Glutamatergic neuron (in vitro differentiated cells): ENCODE results near the gene GFRA3. TPM values are rescaled to one million over a fixed set of nuclear protein-coding genes. Genes with fewer than 3 reads are reported as not detected.

Source experiments
- DNase-seq: peaks from one replicate; pipeline ENCODE4 v3.0.0; 2022
- H3K27ac Mint-ChIP-seq: one replicate; pipeline ENCODE4 v1.8.0; 2020; ENCODE audit warnings: mild to moderate bottlenecking, mixed read lengths, inconsistent platforms; ENCODE audit not compliant: unreplicated experiment
- H3K27me3 Mint-ChIP-seq: one replicate; pipeline ENCODE4 v1.8.0; 2020; ENCODE audit warnings: mild to moderate bottlenecking, moderate library complexity, mixed read lengths, inconsistent platforms; ENCODE audit not compliant: unreplicated experiment
- H3K36me3 Mint-ChIP-seq: one replicate; pipeline ENCODE4 v1.8.0; 2020; ENCODE audit warnings: mild to moderate bottlenecking, mixed read lengths, inconsistent platforms; ENCODE audit not compliant: unreplicated experiment
- H3K4me1 Mint-ChIP-seq: one replicate; pipeline ENCODE4 v1.8.0; 2020; ENCODE audit warnings: mild to moderate bottlenecking, low read depth, mixed read lengths, inconsistent platforms; ENCODE audit not compliant: unreplicated experiment
- H3K4me3 Mint-ChIP-seq: one replicate; pipeline ENCODE4 v1.8.0; 2020; ENCODE audit warnings: mild to moderate bottlenecking, mixed read lengths, inconsistent platforms; ENCODE audit not compliant: unreplicated experiment
- H3K9me3 Mint-ChIP-seq: one replicate; pipeline ENCODE4 v1.8.0; 2020; ENCODE audit warnings: mild to moderate bottlenecking, moderate library complexity, mixed read lengths, inconsistent platforms; ENCODE audit not compliant: unreplicated experiment
- CTCF ChIP-seq: fragments of 200-600 bp; sonication (generic); IDR thresholded peaks from one replicate; pipeline ENCODE4 v1.5.0; 2021; ENCODE audit not compliant: partially characterized antibody, unreplicated experiment
- total RNA-seq: library from RNA; stranded (reverse); fragmentation: NEBNext Ultra II Directional; extraction: Animal tissue kit (Norgen Biotek cat#: 25700); gene quantifications from one replicate; pipeline ENCODE4 v1.2.1, GENCODE V29; 2021; ENCODE audit not compliant: unreplicated experiment

Gene GFRA3
- total RNA-seq, 1 donor from 2014 or later, result 1.1 TPM

- no peak for TF ChIP-seq CTCF
- Mint-ChIP-seq H3K36me3 (no peaks in the 10 kb centered on the region), H3K4me1 (peaks cover 29% of the 10 kb centered on the region), H3K4me3 (no peak overlapping the region), H3K27ac (peak overlapping the region; percentile 62), H3K9me3 (peaks cover 1% of the 10 kb centered on the region), H3K27me3 (peaks cover 10% of the 10 kb centered on the region)
- DNase-seq, result no peak
Observed at GRCh38 chr5:138243794-138244193, 30.6 kb downstream of the GFRA3 start.

GRCh38 chr5:138241688-138242571 is 32.5 kb downstream of the GFRA3 start:
- Mint-ChIP-seq H3K9me3 (peaks cover 1% of the 10 kb centered on the region), H3K36me3 (no peaks in the 10 kb centered on the region), H3K27me3 (peaks cover 10% of the 10 kb centered on the region), H3K4me3 (peak overlapping the region; percentile 67), H3K27ac (no peak overlapping the region), H3K4me1 (peaks cover 29% of the 10 kb centered on the region)
- TF ChIP-seq CTCF, result no peak
- DNase-seq, result peak; percentile 75

- Mint-ChIP-seq H3K4me3 (peak overlapping the region; percentile 67), H3K27me3 (peaks cover 10% of the 10 kb centered on the region), H3K4me1 (peaks cover 29% of the 10 kb centered on the region), H3K9me3 (no peaks in the 10 kb centered on the region), H3K36me3 (no peaks in the 10 kb centered on the region), H3K27ac (peak overlapping the region; percentile 17)
- no peak for TF ChIP-seq CTCF
- no peak for DNase-seq
Observed at GRCh38 chr5:138240650-138241385, 33.6 kb downstream of the GFRA3 start.

GRCh38 chr5:138238034-138238433 is 36.4 kb downstream of the GFRA3 start:
- Mint-ChIP-seq H3K4me1 (peaks cover 16% of the 10 kb centered on the region), H3K27me3 (peaks cover 4% of the 10 kb centered on the region), H3K27ac (no peak overlapping the region), H3K36me3 (no peaks in the 10 kb centered on the region), H3K4me3 (no peak overlapping the region), H3K9me3 (no peaks in the 10 kb centered on the region)
- DNase-seq, result no peak
- no peak for TF ChIP-seq CTCF

DNA sequence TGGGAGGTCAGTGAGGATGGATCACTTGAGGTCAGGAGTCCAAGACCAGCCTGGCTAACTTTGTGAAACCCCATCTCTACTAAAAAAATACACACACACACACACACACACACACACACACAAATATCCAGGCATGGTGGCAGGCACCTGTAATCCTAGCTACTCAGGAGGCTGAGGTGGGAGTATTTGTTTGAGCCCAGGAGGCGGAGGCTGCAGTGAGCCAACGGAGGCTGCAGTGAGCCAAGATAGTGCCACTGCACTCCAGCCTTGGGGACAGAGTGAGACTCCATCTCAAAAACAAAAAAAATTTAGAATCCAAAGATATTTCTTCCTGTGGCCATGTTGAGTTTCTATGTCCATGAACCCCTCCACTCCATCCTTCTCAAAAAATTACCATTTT is 39.8 kb downstream of the GFRA3 start:
- no peaks in the 10 kb centered on the region for H3K9me3 Mint-ChIP-seq
- H3K27me3 Mint-ChIP-seq, result peaks cover 1% of the 10 kb centered on the region
- no peaks in the 10 kb centered on the region for H3K36me3 Mint-ChIP-seq
- no peak overlapping the region for H3K27ac Mint-ChIP-seq
- peaks cover 9% of the 10 kb centered on the region for H3K4me1 Mint-ChIP-seq
- no peak for DNase-seq
- TF ChIP-seq CTCF, result no peak
- H3K4me3 Mint-ChIP-seq, result no peak overlapping the region
